Epithelial cell of proximal tubule (primary cell): ENCODE data around the gene NDUFS5. TPM values are rescaled to one million over a fixed set of nuclear protein-coding genes. Genes with fewer than 3 reads are reported as not detected.

Experiments
- DNase-seq: peaks from one replicate; pipeline ENCODE4 v3.0.0-alpha.2; 2011; ENCODE audit warnings: low read depth
- H3K4me3 ChIP-seq: 2 replicates; pipeline ENCODE4 v1.5.1; 2011; ENCODE audit warnings: low read depth, mild to moderate bottlenecking, low read length
- CTCF ChIP-seq: conservative IDR thresholded peaks from 2 replicates; pipeline ENCODE4 v1.5.1; 2012; ENCODE audit warnings: low read depth, mild to moderate bottlenecking, low read length
- total RNA-seq: library from RNA; depleted of rRNA; stranded (reverse); fragments of >200 nt; gene quantifications from 2 replicates; pipeline ENCODE4 v1.2.3, GENCODE V29; 2015

NDUFS5 gene
- total RNA-seq, 1 donor from 2014 or later: 889 TPM

DNA sequence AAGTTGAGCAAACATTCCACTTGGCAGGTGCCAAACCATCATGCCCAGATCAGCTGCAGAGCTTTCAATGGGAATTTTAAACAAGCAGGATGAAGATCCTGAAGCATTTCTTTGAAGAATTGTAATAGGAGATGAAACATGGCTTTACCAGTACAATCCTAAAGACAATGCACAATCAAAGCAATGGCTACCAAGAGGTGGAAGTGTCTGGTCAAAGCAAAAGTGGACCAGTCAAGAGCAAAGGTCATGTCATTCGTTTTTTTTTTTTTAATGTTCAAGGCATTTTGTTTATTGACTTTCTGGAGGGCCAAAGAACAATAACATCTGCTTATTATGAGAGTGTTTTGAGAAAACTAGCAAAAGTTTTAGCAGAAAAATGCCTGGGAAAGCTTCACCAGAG is 3.0 kb upstream of the NDUFS5 start:
- no peak for DNase-seq
- H3K4me3 ChIP-seq: no peak overlapping the region
- no peak for TF ChIP-seq CTCF

- no peak for TF ChIP-seq CTCF
- no peak for DNase-seq
- H3K4me3 ChIP-seq: peak overlapping the region; percentile 80
These were observed 837 bp downstream of the NDUFS5 start for GRCh38 chr1:39026866-39027507.

DNA sequence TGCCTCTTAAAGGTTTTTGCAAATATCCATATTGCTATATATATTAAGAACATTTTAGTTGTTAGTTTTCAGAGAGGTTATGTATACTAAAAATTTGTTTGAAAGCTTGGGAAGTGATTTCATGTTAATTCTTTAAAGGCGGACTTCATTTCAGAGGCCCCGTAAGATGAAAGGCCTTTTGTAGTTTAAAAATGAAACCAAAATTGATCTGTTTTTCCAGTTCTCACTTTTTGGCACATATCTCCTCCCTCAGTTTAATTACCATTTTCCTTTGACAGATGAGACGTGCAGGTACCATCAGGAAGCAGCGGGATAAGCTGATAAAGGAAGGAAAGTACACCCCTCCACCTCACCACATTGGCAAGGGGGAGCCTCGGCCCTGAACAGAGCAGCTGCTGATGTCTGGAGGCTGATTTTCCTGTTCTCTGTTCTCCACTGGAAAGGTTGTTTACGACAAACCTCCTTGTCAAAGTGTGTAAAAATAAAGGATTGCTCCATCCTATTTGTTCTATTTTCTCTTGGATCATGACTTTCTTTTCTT is 8.0 kb downstream of the NDUFS5 start:
- no peak for TF ChIP-seq CTCF
- DNase-seq: no peak
- no peak overlapping the region for H3K4me3 ChIP-seq

GRCh38 chr1:39036678-39037077 is 10.5 kb downstream of the NDUFS5 start:
- no peak for DNase-seq
- no peak for TF ChIP-seq CTCF
- H3K4me3 ChIP-seq: no peak overlapping the region

DNA sequence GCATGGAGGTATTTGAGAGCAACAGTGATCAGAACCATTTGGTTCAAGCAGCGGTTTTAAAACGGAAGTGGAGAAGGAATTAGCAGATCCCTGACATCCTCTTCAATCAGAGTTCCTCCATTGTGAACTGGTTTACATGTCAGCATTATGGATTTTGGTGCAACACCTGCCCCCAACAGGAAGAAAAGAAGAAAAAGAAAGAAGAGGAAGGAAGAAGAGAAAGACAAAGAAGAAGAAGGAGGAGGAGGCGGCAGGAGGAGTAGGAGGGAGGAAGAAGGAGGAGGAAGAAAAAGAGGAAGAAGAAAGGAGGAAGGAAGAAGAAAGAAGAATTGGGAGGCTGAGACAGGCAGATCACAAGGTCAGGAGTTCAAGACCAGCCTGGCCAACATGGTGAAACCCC is 17.4 kb downstream of the NDUFS5 start:
- DNase-seq: no peak
- no peak for TF ChIP-seq CTCF

GRCh38 chr1:39044762-39045161 is 18.6 kb downstream of the NDUFS5 start:
- no peak for DNase-seq
- H3K4me3 ChIP-seq: no peak overlapping the region
- no peak for TF ChIP-seq CTCF

More for the DNA sequence above, 17.4 kb downstream of the NDUFS5 start:
- no peak overlapping the region for H3K4me3 ChIP-seq

DNA sequence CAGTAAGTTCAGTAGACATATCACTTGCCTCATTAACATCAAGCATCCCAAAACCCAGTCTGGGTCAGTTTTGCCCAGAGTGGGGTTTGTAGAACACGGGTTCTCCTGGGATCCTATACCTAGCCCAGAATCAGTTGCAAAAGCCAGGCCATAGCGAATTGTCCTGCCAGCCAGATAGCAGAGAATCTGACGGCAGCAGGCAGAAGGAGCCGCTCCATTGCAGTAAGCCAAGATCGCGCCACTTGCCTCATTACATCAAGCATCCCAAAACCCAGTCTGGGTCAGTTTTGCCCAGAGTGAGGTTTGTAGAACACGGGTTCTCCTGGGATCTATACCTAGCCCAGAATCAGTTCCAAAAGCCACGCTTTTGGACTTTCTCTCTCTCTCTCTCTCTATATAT is 19.1 kb downstream of the NDUFS5 start:
- no peak for TF ChIP-seq CTCF
- DNase-seq: no peak
- no peak overlapping the region for H3K4me3 ChIP-seq
